GM19452 (cell line): ENCODE results near the gene NPIPA3.
A peak's percentile ranks its signal among the peaks of the same experiment; 100 is the strongest.
"Not testable (repeated sequence)": the region's sequence is repeated elsewhere in the genome, so short reads cannot be mapped to it uniquely, and the experiment has no call there.

Experiments
- ATAC-seq: cut with Tn5 transposase; IDR thresholded peaks from one replicate; pipeline ENCODE4 v1.9.1; 2021; ENCODE audit not compliant: unreplicated experiment

Gene NPIPA3

DNA sequence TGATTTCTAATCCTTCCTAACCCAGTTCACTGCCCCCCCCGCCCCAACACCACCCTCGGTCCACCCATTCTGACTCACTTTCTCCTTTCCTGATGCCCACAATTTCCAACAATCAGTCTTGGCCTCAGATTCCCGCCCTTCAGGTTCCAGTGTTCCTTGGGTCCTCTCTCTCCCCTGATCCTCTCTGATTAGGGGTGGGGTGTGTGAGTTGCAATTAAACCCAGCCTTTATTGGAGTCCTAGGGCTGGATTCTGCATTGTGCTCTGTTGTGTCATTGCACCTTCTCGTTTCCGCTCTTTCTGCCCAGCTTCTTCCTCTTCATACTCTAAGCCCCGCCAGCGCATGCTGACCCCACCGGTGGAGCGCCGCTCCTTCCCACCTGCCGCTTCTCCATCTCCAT lies 38.6 kb downstream of the NPIPA3 start:
- not testable (repeated sequence) for ATAC-seq

DNA sequence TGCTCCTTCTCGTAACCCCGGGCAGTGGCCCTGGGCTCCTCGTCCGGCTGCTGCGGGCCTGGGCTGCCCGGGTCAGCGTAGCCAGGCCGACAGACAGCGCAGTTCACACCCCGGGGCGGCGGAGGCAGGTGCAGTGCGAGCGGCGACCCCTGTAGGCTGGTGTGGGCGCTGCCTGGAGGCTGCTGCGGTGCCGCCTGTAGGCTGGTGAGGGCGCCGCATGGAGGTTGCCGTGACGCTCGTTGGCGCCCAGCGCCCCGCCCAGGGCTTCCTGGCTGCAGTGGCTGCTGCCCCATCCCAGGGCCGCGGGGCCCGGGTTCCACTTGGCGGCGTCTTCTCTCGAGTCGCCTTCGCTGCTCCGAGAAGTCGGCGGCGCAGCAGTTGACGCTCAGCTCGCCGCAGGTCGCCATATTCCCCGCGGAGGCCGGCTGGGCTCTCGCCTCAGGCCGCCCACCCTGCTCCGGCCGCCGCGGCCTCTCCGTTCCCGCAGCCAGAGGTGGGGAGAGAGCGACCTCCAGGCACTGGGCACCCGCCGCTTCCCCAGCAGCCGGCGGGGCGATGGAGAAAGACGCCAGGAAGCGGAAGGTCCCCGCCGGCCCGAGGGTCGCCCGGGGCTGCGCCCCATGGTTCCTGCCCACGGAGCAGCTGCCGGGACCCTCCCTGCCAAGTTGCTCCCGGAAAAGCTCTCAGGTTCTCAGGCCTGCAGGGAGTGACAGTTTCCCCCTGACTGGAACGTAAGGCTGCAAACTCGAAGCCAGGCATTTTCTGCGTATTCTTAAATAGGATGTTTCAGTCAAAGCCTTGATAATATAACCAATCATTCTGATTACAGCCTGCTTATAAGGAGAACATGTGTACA lies 39.3 kb downstream of the NPIPA3 start, which contains the start of gene NPIPA2:
Gene NPIPA2, plus strand, starts transcription at position 261 of the 856 bp plus-strand sequence. CDS start 5,533 bp downstream, outside the sequence.
- peak; percentile 98 for ATAC-seq

DNA sequence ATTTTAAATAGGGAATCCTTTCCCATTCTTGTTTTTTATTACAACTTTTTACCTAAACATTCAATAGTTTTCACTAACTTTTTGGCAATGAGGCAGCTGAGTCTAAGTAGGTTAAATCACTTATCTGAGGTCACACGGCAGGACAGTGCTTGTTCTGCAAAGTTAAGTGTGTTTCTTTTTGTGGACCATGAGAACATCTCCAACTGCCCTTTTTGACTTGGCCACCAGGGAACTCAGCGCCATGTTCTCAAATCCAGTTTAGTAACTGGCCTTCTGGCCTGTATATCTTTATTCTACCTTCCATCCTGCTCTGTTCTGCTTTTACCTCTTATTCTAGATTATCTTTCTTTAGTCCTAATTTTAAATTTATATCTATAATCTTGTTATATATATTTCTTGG lies 70.4 kb downstream of the NPIPA3 start:
- not testable (repeated sequence) for ATAC-seq

DNA sequence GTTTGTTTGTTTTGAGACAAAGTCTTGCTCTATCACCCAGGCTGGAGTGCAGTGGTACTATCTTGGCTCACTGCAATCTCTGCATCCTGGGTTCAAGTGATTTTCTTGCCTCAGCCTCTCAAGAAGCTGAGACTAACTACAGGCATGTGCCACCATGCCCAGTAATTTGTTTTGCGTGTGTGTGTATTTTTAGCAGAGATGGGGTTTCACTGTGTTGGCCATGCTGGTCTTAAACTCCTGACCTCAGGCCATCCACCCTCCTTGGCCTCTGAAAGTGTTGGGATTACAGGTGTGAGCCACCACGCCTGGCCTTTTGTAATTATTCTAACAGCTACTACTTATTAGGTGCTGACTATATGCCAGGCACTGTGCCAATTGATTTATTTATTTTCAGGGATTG lies 72.4 kb downstream of the NPIPA3 start:
- not testable (repeated sequence) for ATAC-seq
